Calu3 (cell line): ENCODE results near the gene SPATA6. TPM values are rescaled to one million over a fixed set of nuclear protein-coding genes. Genes with fewer than 3 reads are reported as not detected.

Experiments
- BruUV-seq: library from RNA; stranded (reverse); fragments of 400-500 nt; replicated peaks from 2 replicates; lab custom pipeline; 2021; lab: Mats Ljungman, UMichigan
- CTCF ChIA-PET: fragments of 300-600 bp; sonication (Branson Sonifier 250); formaldehyde crosslinking; loops from one replicate; lab custom pipeline; 2022; ENCODE audit warnings: antibody characterized with exemption; lab: Charles Lee
- DNase-seq: peaks from one replicate; pipeline ENCODE4 v3.0.0; 2022
- H3K27ac Mint-ChIP-seq: one replicate; pipeline ENCODE4 v1.8.0; 2022; ENCODE audit warnings: mixed read lengths; ENCODE audit not compliant: unreplicated experiment
- H3K27me3 Mint-ChIP-seq: one replicate; pipeline ENCODE4 v1.8.0; 2022; ENCODE audit warnings: mixed read lengths; ENCODE audit not compliant: unreplicated experiment
- H3K36me3 Mint-ChIP-seq: one replicate; pipeline ENCODE4 v1.8.0; 2022; ENCODE audit warnings: mild to moderate bottlenecking, moderate library complexity, mixed read lengths; ENCODE audit not compliant: insufficient read depth, unreplicated experiment
- H3K4me1 Mint-ChIP-seq: one replicate; pipeline ENCODE4 v1.8.0; 2022; ENCODE audit warnings: mild to moderate bottlenecking, low read depth, mixed read lengths; ENCODE audit not compliant: unreplicated experiment
- H3K4me3 Mint-ChIP-seq: one replicate; pipeline ENCODE4 v1.8.0; 2022; ENCODE audit warnings: mild to moderate bottlenecking, low read depth, moderate library complexity, mixed read lengths; ENCODE audit not compliant: unreplicated experiment
- H3K9me3 Mint-ChIP-seq: one replicate; pipeline ENCODE4 v1.8.0; 2022; ENCODE audit warnings: low read depth, mixed read lengths; ENCODE audit not compliant: unreplicated experiment
- CTCF ChIP-seq: fragments of 200-600 bp; IDR thresholded peaks from one replicate; pipeline ENCODE4 v1.8.0; 2022; ENCODE audit warnings: antibody characterized with exemption; ENCODE audit not compliant: unreplicated experiment
- intact Hi-C: fragments of 100-400 bp; cut with micrococcal nuclease; formaldehyde crosslinking; loops from one replicate; pipeline ENCODE4 v1.10.0; 2022; ENCODE audit not compliant: unreplicated experiment
- total RNA-seq: library from RNA; stranded (reverse); gene quantifications from 2 replicates; pipeline ENCODE4 v1.2.3, GENCODE V29; 2022

Gene SPATA6
- total RNA-seq, 1 experiment from 2014 or later: 15.7 TPM

DNA sequence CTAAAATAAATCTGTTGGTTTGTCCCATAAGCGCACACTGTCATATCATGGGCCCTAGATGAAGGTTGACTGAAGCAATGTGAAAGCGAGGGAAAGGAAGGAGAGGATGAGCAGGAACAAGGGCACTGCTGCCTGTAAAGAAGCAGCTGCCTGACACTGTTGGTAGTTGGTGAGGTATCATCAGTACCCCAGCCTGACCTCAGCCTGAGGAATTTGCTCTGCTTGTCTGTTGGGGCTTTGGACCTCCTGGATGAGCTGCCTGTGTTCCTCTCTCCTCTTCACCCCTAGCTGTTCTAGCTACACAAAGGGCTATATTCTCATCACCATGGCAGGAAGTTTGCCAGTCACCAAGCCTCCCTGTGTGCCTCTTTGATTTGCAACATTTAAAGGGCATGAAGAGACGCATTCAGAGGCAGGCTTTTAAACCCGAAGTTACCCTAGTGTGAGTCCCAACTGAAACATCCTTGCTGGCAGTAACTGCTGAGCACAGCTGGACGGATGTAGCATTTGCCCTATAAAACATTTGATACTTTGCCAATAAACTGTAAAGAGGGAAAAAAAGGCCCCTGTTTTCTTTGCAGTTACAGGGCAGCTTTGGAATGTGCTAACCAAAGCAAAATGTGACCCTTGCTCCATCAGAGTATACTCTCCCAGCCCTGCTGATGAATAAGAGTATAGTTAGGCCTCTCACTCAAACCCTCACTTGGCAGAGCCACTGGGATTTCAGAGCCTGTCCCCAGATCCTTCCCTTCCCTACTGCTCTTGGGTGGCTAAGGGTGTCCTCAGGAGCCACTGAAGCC lies 22.2 kb upstream of the SPATA6 start:
- no peaks in the 10 kb centered on the region for H3K9me3 Mint-ChIP-seq
- no TSS peak for BruUV-seq
- peaks cover 19% of the 10 kb centered on the region for H3K4me1 Mint-ChIP-seq
- no peak overlapping the region for H3K4me3 Mint-ChIP-seq
- intact Hi-C loops: no loop called here
- no peak for TF ChIP-seq CTCF
- CTCF ChIA-PET: interaction anchor here (0.6 to 1.4 kb wide), 2 partner anchors 22 to 164 kb away, joined by 3 to 5 read pairs; partner anchors contain the start of gene SPATA6
- H3K36me3 Mint-ChIP-seq: no peaks in the 10 kb centered on the region
- DNase-seq: peak; percentile 25
- H3K27ac Mint-ChIP-seq: no peak overlapping the region
- no peaks in the 10 kb centered on the region for H3K27me3 Mint-ChIP-seq

DNA sequence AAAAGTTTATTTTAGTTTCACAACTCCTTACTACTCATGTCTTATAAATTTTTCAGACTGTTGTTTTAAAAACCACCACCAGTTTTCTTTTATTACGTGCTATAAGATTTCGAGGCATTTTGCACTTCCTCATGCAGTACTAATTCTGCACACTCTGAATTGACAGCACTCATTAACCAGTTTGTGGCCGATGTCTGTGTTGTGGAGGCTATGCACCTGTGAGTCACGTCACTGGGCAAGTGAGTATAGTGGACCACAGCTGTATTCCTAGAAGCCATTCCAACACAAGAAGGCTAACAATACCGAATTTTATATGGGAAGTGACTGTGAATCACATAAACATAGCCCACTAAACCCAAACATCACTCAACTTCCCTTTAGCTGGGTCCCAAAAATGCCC lies 21.0 kb upstream of the SPATA6 start:
- intact Hi-C loops: no loop called here
- DNase-seq: no peak
- H3K36me3 Mint-ChIP-seq: no peaks in the 10 kb centered on the region
- H3K4me3 Mint-ChIP-seq: no peak overlapping the region
- H3K9me3 Mint-ChIP-seq: no peaks in the 10 kb centered on the region
- no peaks in the 10 kb centered on the region for H3K27me3 Mint-ChIP-seq
- H3K4me1 Mint-ChIP-seq: peaks cover 8% of the 10 kb centered on the region
- CTCF ChIA-PET: interaction anchor here (1.4 kb wide), 1 partner anchor 21 kb away, joined by 5 read pairs; the partner anchor contains the start of gene SPATA6
- no peak overlapping the region for H3K27ac Mint-ChIP-seq
- TF ChIP-seq CTCF: no peak
- no TSS peak for BruUV-seq

- CTCF ChIA-PET: no interaction called here
- H3K9me3 Mint-ChIP-seq: no peaks in the 10 kb centered on the region
- H3K27me3 Mint-ChIP-seq: no peaks in the 10 kb centered on the region
- no peak for DNase-seq
- no peak overlapping the region for H3K27ac Mint-ChIP-seq
- no TSS peak for BruUV-seq
- intact Hi-C loops: no loop called here
- no peaks in the 10 kb centered on the region for H3K36me3 Mint-ChIP-seq
- peaks cover 8% of the 10 kb centered on the region for H3K4me1 Mint-ChIP-seq
- TF ChIP-seq CTCF: no peak
- no peak overlapping the region for H3K4me3 Mint-ChIP-seq
These were observed 20.4 kb upstream of the SPATA6 start for GRCh38 chr1:48492392-48492791.

- CTCF ChIA-PET: no interaction called here
- no peak overlapping the region for H3K4me3 Mint-ChIP-seq
- H3K27ac Mint-ChIP-seq: no peak overlapping the region
- no peaks in the 10 kb centered on the region for H3K36me3 Mint-ChIP-seq
- BruUV-seq: no TSS peak
- H3K4me1 Mint-ChIP-seq: no peaks in the 10 kb centered on the region
- no peaks in the 10 kb centered on the region for H3K9me3 Mint-ChIP-seq
- no peaks in the 10 kb centered on the region for H3K27me3 Mint-ChIP-seq
- no peak for TF ChIP-seq CTCF
- intact Hi-C loops: no loop called here
- DNase-seq: no peak
These were observed 16.7 kb upstream of the SPATA6 start for GRCh38 chr1:48488721-48489120.
